HG02973 (cell line): ENCODE data around the gene ADGRD2.

Experiments
- ATAC-seq: cut with Tn5 transposase; IDR thresholded peaks from one replicate; pipeline ENCODE4 v1.9.1; 2021; ENCODE audit warnings: moderate library complexity; ENCODE audit not compliant: unreplicated experiment

Gene ADGRD2

DNA sequence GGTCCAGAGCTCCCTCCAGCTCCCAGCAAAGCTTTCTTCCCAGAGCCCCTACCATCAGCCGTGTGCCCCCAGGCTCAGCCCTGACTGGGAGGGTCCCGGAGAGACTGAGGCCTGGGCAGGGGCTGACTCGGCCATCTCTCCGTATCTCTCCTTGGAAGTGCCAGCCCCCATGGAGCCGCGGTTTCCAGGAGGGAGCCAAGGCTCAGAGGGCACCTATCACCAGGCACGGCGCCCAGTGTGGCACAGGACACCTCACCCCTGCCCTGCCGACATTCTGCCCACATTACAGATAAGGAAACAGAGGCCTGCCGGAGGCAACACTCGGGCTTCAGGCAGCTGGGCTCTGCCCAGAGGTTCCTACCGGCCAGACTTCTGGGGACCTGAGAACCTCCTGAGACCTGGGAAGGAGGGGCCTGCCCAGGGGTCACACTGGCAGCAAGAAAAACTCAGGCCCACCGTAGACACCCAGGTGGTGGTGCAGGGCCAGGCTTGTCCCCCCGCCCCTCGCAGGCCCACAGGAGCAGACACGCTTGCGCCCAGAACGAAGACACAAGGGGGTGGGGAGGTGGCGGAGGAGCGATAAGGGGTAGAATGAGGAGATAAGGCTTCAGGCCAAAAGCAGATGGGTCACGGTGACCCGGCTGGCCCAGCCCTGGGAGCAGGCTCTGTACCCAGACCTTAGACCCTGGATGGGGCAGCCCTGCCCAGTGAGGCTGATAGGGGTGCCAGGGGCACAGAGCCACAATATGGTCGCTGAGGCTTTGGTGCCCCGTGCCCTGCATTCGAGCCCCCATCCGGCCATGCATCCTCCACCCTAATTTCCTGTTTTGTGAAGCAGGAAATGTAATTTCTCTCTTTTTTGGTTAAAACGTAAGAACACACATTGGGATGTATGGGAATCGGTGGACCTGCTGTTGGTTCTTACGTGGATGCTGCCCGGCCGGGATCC lies 45.1 kb downstream of the ADGRD2 start:
- ATAC-seq = no peak

DNA sequence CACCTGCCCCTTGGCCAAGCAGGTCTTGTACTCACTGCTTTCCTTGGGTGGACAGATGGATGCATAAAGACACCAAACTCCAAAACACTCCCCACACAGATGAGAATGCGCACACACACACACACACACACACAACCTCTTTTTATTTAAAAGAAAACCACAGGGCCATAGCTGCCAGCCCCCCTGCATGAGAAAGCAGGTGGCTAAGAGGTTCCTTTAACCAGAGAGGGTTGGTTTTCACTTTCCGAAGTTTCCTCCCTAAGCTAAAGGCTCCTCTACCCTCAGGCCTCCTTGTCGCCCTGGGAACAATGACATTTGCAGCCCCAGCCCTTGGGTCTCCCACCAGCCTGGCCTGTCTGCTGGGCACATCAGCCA lies 45.8 kb downstream of the ADGRD2 start:
- ATAC-seq = no peak

- no peak for ATAC-seq
Observed at GRCh38 chr9:124496463-124496862, 46.2 kb downstream of the ADGRD2 start.

- ATAC-seq = no peak
Observed at GRCh38 chr9:124497441-124497840, 47.2 kb downstream of the ADGRD2 start.

- no peak for ATAC-seq
Observed at GRCh38 chr9:124498040-124498439, 47.8 kb downstream of the ADGRD2 start.

- ATAC-seq = no peak
Observed at GRCh38 chr9:124498499-124499146, 48.4 kb downstream of the ADGRD2 start.

DNA sequence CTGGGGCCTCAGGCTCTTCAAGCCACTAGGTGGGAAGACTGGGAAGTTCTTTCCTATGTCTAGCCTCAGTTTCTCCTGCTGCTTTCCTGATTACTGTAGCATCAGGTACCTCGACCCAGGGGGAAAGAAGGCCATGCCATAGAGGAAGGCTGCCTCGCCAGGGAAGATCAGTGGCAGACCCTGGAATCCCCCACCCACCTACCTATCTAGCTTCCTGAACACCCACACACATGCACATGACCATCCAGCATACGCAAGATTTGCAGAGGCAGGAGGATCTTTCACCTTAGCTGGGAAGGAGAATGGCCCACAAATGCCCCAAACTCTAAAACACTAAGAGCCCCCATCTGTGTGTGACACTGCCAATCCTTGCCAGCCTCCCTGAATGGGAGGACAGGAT lies 49.0 kb downstream of the ADGRD2 start:
- no peak for ATAC-seq

GRCh38 chr9:124500028-124500795 lies 50.0 kb downstream of the ADGRD2 start:
- no peak for ATAC-seq

- no peak for ATAC-seq
Observed at GRCh38 chr9:124500796-124501611, 50.8 kb downstream of the ADGRD2 start.

GRCh38 chr9:124501771-124502320 lies 51.6 kb downstream of the ADGRD2 start:
- no peak for ATAC-seq

GRCh38 chr9:124502711-124503702 lies 52.8 kb downstream of the ADGRD2 start:
- no peak for ATAC-seq

DNA sequence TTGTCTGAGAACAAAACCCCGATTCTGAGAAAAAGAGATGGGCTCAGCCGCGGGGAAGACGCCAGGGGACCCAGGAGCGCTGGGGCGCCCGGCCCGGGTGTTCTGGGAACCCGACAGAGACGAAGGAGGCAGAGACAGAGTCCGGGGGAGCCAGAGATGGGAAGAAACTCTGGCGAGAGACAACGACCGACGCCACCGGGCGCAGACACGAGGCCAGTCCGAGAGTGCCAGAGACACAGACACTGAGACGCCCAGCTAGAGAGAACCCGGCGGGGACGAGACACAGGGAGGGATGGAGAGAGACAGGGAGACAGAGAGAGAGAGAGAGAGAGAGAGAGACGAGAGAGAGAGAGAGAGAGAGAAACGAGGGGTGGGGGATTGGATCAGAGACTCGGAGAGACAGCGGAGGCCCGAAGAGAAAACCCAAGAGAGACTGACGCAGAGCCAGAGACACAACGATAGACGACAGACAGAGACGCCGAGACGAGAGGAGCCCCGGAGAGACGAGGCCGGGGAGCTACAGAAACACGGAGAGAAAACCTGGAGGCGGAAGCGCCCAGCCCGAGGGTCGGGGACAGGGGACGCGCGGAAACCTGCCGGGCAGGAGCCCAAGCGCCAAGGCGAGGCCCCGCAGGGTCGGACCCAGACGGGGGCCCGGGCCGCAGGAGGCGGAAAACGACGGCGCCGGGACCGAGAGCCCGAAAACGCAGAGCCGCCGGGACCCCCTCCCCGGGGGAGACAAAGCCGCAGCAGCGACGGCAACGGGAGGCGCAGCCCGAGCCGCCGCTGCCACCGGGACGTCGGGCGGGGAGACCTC lies 53.7 kb downstream of the ADGRD2 start:
- no peak for ATAC-seq

GRCh38 chr9:124504530-124505005 lies 54.3 kb downstream of the ADGRD2 start:
- ATAC-seq = no peak

DNA sequence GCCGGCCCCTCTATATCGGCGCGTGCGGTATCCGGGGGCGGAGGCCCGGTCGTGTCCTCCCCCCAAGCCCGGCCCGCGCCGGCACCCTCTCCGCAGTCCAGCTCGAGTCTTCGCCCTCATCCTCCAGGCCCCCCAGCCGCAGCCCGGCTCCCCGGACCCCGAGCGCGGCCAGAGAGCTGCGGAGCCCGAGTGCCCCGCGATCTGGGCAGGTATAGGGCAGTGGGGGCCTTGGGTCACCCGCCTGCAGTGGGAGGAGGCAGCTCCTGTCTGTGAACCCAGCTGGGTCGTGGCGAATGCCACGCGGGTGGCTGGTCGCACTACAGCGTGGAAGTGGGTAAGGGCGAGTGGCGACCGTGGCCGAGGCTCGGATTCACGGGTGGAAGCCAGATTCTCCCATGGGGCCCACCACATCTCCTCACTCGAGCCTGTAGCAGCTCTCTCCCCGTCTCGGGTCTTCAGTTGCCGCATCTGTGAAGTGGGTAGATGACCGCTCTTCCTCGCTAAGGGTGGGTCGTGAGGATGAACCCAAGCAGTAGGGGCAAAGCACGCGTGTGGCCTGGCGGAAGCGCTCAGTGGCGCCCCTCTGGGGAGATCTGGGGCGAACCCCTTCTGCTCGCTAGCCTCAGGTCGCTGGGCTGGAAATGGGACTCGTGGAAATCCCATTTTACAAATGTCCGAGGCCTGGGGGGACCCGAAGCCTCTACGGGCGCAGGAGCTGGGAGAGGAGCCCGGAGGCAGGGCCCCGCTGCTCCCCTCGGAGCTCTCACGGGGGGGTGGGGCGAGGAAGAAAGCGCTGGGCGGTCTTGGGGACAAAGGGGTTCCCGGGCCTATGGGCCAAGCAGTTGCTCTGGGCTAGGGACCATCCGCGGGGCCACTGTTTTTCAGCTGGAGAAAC lies 55.0 kb downstream of the ADGRD2 start:
- no peak for ATAC-seq

- no peak for ATAC-seq
Observed at GRCh38 chr9:124505901-124506346, 55.7 kb downstream of the ADGRD2 start.

DNA sequence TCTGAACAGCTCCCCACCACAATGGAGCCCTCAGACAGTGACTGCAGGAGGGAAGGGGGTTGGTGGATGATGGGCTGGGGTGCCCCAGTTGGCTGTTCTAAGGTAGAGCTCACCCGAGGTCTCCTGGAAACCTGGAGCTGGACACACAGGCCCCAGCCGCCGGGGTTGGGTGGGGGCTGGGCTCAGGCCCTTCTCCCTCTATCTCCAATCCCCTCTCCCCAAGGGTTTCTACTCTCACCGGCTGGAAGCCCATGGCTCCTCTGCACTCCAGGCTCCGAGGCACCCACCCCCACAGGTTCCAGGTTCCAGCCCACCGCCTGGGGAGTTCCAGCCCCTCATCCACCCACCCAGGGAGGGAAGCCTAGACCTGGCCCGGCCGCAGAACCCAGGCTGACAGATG lies 56.2 kb downstream of the ADGRD2 start:
- ATAC-seq = no peak
